Effector memory CD8-positive, alpha-beta T cell (primary cell): Measurements from ENCODE around the gene PDS5A.
"Not testable (repeated sequence)": the region's sequence is repeated elsewhere in the genome, so short reads cannot be mapped to it uniquely, and the experiment has no call there.

Source experiments
- ATAC-seq: fragments of 150-1000 bp; cut with Tn5 transposase; replicated peaks from 2 replicates; pipeline ENCODE4 v1.10.0; 2021; ENCODE audit warnings: mild to moderate bottlenecking, moderate library complexity
- DNase-seq, 3 experiments: peaks; one replicate each; pipeline ENCODE4 v3.0.0; 2021
- H3K27ac Mint-ChIP-seq, 2 donors: one replicate each; pipeline ENCODE4 v1.8.0; 2022; ENCODE audit warnings: mild to moderate bottlenecking in 2 of 2, mixed read lengths in 2 of 2, moderate library complexity in 2 of 2
- H3K27me3 Mint-ChIP-seq, 2 donors: one replicate each; pipeline ENCODE4 v1.8.0; 2022; ENCODE audit warnings: mixed read lengths in 2 of 2
- H3K36me3 Mint-ChIP-seq: one replicate; pipeline ENCODE4 v1.8.0; 2022; ENCODE audit warnings: mild to moderate bottlenecking, moderate library complexity, mixed read lengths; ENCODE audit not compliant: insufficient read depth
- H3K4me1 Mint-ChIP-seq, 2 donors: one replicate each; pipeline ENCODE4 v1.8.0; 2022; ENCODE audit warnings: low read depth in 2 of 2, mixed read lengths in 2 of 2
- H3K4me3 Mint-ChIP-seq, 2 donors: one replicate each; pipeline ENCODE4 v1.8.0; 2022; ENCODE audit warnings: mild to moderate bottlenecking in 2 of 2, mixed read lengths in 2 of 2, moderate library complexity in 2 of 2
- H3K9me3 Mint-ChIP-seq, 2 donors: one replicate each; pipeline ENCODE4 v1.8.0; 2022; ENCODE audit warnings: mixed read lengths in 2 of 2

Gene PDS5A

DNA sequence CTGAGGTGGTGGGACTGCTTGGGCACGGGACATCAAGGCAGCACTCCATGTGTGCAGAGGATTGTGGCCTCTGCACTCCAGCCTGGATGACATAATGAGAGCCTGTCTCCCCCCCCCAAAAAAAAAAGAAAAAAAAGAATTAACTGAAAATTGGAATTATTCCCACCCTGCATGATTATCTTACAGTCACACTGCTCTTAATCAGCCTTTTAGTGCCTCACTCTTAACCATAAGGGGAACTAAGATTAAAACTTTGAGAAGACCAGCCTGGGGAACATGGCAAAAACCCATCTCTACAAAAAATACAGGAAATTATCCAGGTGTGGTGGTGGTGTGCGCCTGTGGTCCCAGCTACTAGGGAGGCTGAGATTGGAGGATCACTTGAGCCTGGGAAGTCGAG is 185.2 kb downstream of the PDS5A start:
- Mint-ChIP-seq H3K27me3 (no peaks in the 10 kb centered on the region), H3K4me3 (no peak overlapping the region), H3K4me1 (no peaks in the 10 kb centered on the region), H3K9me3 (no peaks in the 10 kb centered on the region), H3K36me3 (no peaks in the 10 kb centered on the region), H3K27ac (no peak overlapping the region)
- ATAC-seq: no peak
- no peak for DNase-seq

GRCh38 chr4:39792128-39792527 is 185.6 kb downstream of the PDS5A start:
- Mint-ChIP-seq H3K9me3 (no peaks in the 10 kb centered on the region), H3K36me3 (no peaks in the 10 kb centered on the region), H3K27ac (no peak overlapping the region), H3K27me3 (no peaks in the 10 kb centered on the region), H3K4me1 (no peaks in the 10 kb centered on the region), H3K4me3 (no peak overlapping the region)
- ATAC-seq: no peak
- no peak for DNase-seq

- no peaks in the 10 kb centered on the region for H3K36me3 Mint-ChIP-seq
- H3K9me3 Mint-ChIP-seq: no peaks in the 10 kb centered on the region
- no peaks in the 10 kb centered on the region for H3K27me3 Mint-ChIP-seq
- peaks cover 0 to 1% of the 10 kb centered on the region in 2 donors for H3K4me1 Mint-ChIP-seq
- ATAC-seq: no peak
- no peak overlapping the region for H3K4me3 Mint-ChIP-seq
- no peak for DNase-seq
- H3K27ac Mint-ChIP-seq: no peak overlapping the region
Measured at GRCh38 chr4:39786838-39787237, 190.9 kb downstream of the PDS5A start.

GRCh38 chr4:39785083-39785482 is 192.6 kb downstream of the PDS5A start:
- H3K4me3 Mint-ChIP-seq: no peak overlapping the region
- H3K36me3 Mint-ChIP-seq: no peaks in the 10 kb centered on the region
- H3K27me3 Mint-ChIP-seq: no peaks in the 10 kb centered on the region
- ATAC-seq (no peak), DNase-seq (no peak)
- no peak overlapping the region for H3K27ac Mint-ChIP-seq
- no peaks in the 10 kb centered on the region for H3K9me3 Mint-ChIP-seq
- peaks cover 0 to 1% of the 10 kb centered on the region in 2 donors for H3K4me1 Mint-ChIP-seq

DNA sequence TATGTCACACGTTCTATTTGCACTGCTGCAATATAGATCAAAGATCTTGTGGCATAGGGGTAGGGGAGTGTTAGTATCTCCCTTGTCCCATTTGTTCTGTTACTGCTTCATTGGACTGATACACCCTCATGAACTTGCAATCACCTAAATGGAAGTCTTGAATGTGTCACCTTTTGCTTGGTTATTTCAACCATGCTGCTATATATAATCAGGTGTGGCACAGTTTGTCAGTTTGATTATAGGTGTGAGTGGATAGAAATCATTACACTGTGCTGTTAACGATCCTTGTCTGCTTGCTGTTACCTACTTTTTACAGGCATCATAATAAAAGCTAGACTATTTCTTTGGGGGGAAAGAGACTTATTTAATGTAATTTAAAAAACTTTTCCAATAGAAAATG is 195.7 kb downstream of the PDS5A start:
- not testable (repeated sequence) for H3K9me3 Mint-ChIP-seq, DNase-seq, H3K27me3 Mint-ChIP-seq, ATAC-seq, H3K27ac Mint-ChIP-seq, H3K4me1 Mint-ChIP-seq, H3K4me3 Mint-ChIP-seq
- H3K36me3 Mint-ChIP-seq: peaks cover 16% of the 10 kb centered on the region
